ENCODE data around the gene OTX1. TPM values are rescaled to one million over a fixed set of nuclear protein-coding genes. Genes with fewer than 3 reads are reported as not detected.

Gene OTX1
- total RNA-seq, 2 experiments from 2014 or later = 0.26 to 0.58 TPM

DNA sequence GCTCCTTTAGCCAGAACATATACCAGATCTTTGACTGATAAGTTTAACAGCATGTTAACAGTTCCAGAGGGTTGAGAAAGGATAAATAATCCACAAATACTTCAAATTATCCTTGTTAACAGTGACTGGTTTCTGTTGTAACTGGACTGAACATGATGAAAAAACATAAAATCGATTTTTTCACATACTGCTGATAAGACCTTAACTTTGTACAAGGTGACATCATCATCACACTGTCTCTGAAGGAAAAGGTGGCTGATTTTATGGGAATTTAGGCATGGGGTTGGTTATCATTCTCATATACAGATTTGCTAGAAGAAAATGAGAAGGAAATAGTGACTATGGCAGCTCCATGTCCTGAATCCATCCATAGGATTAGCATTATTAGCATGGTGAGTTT, 36.1 kb downstream of the OTX1 start:
- no peaks in the 10 kb centered on the region for H3K36me3 Mint-ChIP-seq
- no peaks in the 10 kb centered on the region for H3K9me3 Mint-ChIP-seq (ENCODE audit: low read depth)
- no peaks in the 10 kb centered on the region for H3K4me1 Mint-ChIP-seq
- H3K27ac Mint-ChIP-seq = no peak overlapping the region
- H3K27me3 Mint-ChIP-seq = peaks cover 20% of the 10 kb centered on the region
- H3K4me3 Mint-ChIP-seq = no peak overlapping the region
- no peak for ATAC-seq
- DNase-seq = no peak
- CTCF ChIA-PET = no interaction called here

DNA sequence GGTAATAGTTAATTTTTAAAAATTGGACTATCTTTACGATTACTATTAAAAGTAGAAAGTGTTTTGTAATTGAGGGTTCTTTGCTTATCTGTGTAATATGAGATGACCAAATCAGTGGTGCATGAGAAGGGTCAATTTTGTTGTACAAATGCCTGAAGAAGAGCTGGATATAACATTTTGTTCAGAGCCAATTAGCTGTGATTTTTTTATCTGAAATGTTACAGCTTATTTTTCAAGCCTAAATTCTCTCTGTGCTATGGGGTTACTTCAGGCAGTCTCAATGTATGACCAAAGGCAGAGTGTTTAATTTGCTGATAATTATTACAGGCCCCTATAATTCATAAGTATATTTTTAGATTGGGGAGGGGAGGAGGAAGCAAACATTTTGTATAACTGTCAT, 41.8 kb downstream of the OTX1 start:
- Mint-ChIP-seq H3K36me3 (no peaks in the 10 kb centered on the region), H3K4me3 (no peak overlapping the region), H3K4me1 (no peaks in the 10 kb centered on the region), H3K9me3 (ENCODE audit: low read depth) (no peaks in the 10 kb centered on the region), H3K27me3 (peaks cover 3% of the 10 kb centered on the region), H3K27ac (no peak overlapping the region)
- no peak for ATAC-seq
- DNase-seq = no peak
- CTCF ChIA-PET = no interaction called here

DNA sequence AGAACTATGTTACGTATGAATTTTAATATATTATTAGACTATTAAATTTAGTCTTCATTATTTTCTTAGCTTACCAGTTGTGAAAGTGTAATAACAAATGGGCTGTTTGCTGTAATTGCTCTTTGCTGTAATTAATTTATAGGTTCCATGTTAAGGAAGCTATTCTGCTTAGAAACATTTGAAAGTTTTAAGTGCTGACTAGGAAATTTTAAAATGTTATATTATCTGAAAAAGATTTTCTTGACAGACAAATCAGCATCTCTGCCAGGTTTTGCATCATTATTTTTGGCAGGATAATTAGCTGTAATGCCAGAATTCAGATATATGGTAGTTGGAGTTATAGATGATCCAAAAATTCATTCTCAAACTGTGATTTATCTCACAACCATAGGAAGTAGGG, 42.2 kb downstream of the OTX1 start:
- Mint-ChIP-seq H3K27ac (no peak overlapping the region), H3K9me3 (ENCODE audit: low read depth) (no peaks in the 10 kb centered on the region), H3K27me3 (peaks cover 3% of the 10 kb centered on the region), H3K4me3 (no peak overlapping the region), H3K4me1 (no peaks in the 10 kb centered on the region), H3K36me3 (no peaks in the 10 kb centered on the region)
- CTCF ChIA-PET = no interaction called here
- ATAC-seq (no peak), DNase-seq (no peak)

DNA sequence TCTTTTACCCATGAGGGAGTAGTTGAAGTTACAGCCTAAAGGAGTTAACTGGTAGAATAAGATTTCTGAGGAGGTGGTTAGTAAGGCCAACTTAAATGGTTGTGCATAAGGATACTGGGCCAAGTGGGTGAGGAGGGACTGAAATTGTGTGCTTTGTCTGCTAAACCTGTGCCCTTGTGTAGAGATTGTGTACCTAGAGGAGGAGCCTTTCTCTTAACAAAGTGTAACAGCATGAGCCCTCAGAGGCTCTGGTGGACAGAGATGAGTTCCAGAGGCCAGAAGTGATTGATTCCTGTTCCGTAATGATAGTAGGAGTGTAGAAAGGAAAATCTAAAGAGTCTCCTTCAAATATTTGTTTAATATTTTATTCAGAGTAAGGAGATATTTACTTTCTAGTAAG, 42.9 kb downstream of the OTX1 start:
- H3K4me3 Mint-ChIP-seq = no peak overlapping the region
- ATAC-seq = no peak

DNA sequence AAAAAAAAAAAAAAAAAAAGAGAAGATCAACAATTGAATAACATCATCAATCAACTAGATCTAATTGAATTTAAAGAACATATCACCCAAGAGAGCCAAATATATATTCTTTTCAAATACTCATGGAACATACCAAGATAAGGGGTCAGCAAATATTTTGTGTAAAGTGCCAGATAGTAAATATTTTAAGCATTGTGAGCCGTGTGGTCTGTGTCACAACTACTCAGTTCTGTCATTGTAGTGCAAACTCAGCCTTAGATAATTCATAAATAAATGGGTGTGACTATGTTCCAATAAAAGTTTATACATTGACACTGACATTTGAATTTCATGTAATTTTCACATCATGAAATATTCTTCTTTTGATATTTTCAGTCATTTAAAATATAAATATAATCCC, 45.9 kb downstream of the OTX1 start:
- DNase-seq (no peak), ATAC-seq (no peak)
- H3K9me3 Mint-ChIP-seq (ENCODE audit: low read depth) = no peaks in the 10 kb centered on the region
- no peak overlapping the region for H3K27ac Mint-ChIP-seq
- H3K36me3 Mint-ChIP-seq = no peaks in the 10 kb centered on the region
- no peak overlapping the region for H3K4me3 Mint-ChIP-seq
- peaks cover 7% of the 10 kb centered on the region for H3K27me3 Mint-ChIP-seq
- CTCF ChIA-PET = no interaction called here
- no peaks in the 10 kb centered on the region for H3K4me1 Mint-ChIP-seq

More for the DNA sequence above, 42.9 kb downstream of the OTX1 start:
- H3K27me3 Mint-ChIP-seq = peaks cover 3% of the 10 kb centered on the region
- no peaks in the 10 kb centered on the region for H3K36me3 Mint-ChIP-seq
- CTCF ChIA-PET = no interaction called here
- DNase-seq = no peak
- no peaks in the 10 kb centered on the region for H3K4me1 Mint-ChIP-seq
- H3K9me3 Mint-ChIP-seq (ENCODE audit: low read depth) = no peaks in the 10 kb centered on the region
- H3K27ac Mint-ChIP-seq = no peak overlapping the region

DNA sequence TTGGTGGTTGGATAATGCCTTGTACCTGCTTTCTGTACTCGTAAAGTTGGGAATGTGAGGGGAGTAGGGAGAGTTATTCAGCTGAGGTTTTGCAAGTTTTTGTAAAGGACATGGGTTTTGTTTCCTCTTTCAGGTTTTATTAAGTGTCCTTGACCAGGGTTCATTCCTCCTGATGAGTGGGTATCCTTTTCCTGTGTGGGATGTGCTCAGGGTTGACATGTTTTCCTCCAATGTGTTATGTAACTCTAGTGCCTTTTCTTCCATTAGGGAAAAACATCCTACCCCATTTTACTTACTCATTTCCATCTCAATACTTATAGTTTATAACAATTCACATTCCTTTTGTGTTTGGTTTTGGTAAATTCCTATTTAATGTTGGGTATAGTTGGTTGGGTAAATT, 48.4 kb downstream of the OTX1 start:
- H3K4me1 Mint-ChIP-seq = no peaks in the 10 kb centered on the region
- no peaks in the 10 kb centered on the region for H3K36me3 Mint-ChIP-seq
- H3K4me3 Mint-ChIP-seq = no peak overlapping the region
- H3K27ac Mint-ChIP-seq = no peak overlapping the region
- peaks cover 5% of the 10 kb centered on the region for H3K9me3 Mint-ChIP-seq (ENCODE audit: low read depth)
- no peak for ATAC-seq
- CTCF ChIA-PET = interaction anchor here (0.6 kb wide), 1 partner anchor 321 kb away, joined by 3 read pairs; no protein-coding TSS in a partner anchor
- no peak for DNase-seq
- peaks cover 10% of the 10 kb centered on the region for H3K27me3 Mint-ChIP-seq

DNA sequence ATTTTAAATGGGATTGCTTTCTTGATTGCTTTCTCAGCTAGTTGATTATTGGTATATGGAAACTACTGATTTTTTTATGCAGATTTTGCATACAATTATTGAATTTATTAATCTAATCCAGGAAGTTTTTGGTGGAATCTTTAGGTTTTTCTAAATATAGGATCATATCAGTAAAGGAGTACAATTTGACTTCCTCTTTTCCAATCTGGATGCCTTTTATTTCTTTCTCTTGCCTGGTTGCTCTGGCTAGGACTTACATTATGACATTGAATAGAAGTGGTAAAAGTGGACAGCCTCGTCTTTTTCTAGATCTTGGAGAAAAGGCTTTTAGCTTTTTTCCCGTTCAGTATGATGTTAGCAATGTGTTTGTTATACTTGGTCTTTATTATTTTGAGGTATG, 51.3 kb downstream of the OTX1 start:
- DNase-seq (no peak), ATAC-seq (no peak)
- Mint-ChIP-seq H3K27ac (no peak overlapping the region), H3K9me3 (ENCODE audit: low read depth) (peaks cover 8% of the 10 kb centered on the region), H3K4me1 (no peaks in the 10 kb centered on the region), H3K36me3 (no peaks in the 10 kb centered on the region), H3K4me3 (no peak overlapping the region), H3K27me3 (peaks cover 8% of the 10 kb centered on the region)
- CTCF ChIA-PET = no interaction called here

DNA sequence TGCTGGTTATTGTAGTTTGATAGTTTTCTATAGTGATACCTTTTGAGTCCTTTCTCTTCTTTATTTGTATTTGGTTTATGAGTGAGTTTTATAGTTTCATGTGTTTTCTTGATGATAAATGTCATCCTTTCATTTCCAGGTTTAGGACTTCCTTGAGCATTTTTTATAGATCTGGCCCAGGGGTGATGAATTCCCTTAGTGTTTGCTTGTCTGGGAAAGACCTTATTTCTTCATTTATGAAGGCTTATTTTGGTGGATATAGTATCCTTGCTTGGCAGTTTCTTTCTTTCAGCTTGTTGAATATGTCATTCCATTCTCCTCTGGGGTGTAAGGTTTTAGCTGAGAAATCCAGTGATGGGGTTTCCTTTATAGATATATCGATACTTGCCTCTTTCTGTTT, 53.9 kb downstream of the OTX1 start:
- CTCF ChIA-PET = no interaction called here
- H3K9me3 Mint-ChIP-seq (ENCODE audit: low read depth) = peaks cover 8% of the 10 kb centered on the region
- DNase-seq = no peak
- ATAC-seq = no peak
- H3K36me3 Mint-ChIP-seq = no peaks in the 10 kb centered on the region
- no peaks in the 10 kb centered on the region for H3K4me1 Mint-ChIP-seq
- H3K4me3 Mint-ChIP-seq = no peak overlapping the region
- peaks cover 8% of the 10 kb centered on the region for H3K27me3 Mint-ChIP-seq
- no peak overlapping the region for H3K27ac Mint-ChIP-seq

Measured in activated CD8-positive, alpha-beta memory T cell treated with anti-CD3 and anti-CD28 coated beads, Interleukin-2, amount 10 ng/mL, durations not matched to agents 7 days and 5 days (primary cell).